ENCODE data around the gene NEK1. TPM values are rescaled to one million over a fixed set of nuclear protein-coding genes. Genes with fewer than 3 reads are reported as not detected.

NEK1 gene, protein sequence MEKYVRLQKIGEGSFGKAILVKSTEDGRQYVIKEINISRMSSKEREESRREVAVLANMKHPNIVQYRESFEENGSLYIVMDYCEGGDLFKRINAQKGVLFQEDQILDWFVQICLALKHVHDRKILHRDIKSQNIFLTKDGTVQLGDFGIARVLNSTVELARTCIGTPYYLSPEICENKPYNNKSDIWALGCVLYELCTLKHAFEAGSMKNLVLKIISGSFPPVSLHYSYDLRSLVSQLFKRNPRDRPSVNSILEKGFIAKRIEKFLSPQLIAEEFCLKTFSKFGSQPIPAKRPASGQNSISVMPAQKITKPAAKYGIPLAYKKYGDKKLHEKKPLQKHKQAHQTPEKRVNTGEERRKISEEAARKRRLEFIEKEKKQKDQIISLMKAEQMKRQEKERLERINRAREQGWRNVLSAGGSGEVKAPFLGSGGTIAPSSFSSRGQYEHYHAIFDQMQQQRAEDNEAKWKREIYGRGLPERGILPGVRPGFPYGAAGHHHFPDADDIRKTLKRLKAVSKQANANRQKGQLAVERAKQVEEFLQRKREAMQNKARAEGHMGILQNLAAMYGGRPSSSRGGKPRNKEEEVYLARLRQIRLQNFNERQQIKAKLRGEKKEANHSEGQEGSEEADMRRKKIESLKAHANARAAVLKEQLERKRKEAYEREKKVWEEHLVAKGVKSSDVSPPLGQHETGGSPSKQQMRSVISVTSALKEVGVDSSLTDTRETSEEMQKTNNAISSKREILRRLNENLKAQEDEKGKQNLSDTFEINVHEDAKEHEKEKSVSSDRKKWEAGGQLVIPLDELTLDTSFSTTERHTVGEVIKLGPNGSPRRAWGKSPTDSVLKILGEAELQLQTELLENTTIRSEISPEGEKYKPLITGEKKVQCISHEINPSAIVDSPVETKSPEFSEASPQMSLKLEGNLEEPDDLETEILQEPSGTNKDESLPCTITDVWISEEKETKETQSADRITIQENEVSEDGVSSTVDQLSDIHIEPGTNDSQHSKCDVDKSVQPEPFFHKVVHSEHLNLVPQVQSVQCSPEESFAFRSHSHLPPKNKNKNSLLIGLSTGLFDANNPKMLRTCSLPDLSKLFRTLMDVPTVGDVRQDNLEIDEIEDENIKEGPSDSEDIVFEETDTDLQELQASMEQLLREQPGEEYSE (N-terminal part only)
- 6.6 and 9.6 TPM in 2 replicates for total RNA-seq

DNA sequence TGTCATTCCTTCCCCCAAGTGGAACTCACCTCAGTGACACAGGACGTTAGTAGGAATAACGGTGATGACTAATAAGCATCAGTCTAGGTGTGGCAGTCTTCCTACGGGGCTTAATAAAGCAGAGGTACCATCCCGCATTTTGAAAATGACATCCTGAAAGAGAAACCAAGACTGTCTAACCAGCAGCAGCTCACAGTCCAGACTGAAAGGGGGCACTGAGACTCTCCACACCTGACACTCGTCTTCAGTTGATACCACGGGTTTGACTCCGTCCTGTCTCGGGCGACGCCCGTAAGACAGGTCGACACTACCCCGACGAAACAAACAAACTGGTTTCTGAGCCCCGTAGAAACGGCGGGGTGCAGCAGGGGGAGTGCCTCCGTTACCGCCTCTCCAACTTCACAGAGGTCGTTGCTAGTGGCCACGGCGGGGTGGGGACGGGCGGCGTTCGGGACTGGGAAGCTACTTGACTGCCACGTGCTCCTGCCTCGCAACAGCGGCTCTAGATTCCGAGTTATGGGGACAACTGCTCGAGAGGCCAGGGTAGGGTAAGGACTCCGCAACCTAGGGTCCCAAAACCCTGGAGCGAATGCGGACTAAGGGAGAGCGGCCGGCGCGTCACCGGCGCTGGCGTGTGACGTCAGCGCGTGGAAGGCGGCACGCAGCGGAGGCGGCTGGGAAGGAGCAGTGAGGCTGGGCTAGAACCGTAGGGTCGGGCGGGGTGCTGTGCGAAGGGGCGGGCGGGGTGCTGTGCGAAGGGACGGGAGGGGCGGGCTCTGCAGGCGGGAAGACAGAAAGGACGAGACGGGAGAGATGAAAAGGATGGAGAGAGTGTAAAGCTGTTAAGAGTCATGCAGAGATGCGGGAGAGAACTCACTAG is at the start of gene NEK1:
TSS of gene NEK1 (minus strand) at position 593 of the 880 bp plus-strand sequence. CDS start 9,953 bp downstream, outside the sequence.

DNA sequence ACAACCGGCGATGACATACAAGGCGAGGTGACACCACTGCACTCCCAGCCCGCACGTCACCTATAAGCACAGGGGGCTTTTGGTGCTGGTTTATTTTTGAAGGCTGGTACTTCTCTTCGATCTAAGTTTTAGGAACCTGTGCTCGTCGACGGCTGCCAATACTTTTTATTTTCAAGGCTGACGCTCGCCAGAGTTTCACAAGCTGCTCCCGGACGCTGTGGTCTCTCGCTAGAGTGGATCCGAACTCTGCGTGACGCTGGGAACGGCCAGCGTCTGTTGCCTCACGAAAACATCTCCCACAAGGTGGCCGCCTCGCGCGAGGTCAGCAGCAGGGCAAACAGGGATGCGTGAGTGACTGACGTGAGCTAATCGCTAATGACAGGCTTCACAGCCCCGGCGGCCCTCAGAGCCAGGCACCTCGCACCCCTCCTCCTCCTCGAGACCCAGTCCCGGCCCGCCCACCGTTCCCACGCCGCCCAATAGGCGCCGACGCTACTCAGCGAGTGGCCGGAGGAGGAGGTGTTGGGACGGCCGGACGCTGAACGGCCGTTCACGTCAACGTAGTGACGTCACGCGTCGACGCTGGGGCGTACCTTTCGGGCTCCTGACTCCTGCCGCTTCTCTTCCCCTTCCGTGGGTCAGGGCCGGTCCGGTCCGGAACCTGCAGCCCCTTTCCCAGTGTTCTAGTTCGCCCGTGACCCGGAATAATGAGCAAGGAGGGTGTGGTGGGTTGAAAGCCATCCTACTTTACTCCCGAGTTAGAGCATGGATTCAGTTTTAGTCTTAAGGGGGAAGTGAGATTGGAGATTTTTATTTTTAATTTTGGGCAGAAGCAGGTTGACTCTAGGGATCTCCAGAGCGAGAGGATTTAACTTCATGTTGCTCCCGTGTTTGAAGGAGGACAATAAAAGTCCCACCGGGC is 7.8 kb upstream of the NEK1 start, which contains the start of gene CLCN3:
TSS of gene CLCN3 (plus strand) at position 621 of the 922 bp plus-strand sequence. CDS start 15,351 bp downstream, outside the sequence.

Other genes with a start within 250 kb of the NEK1 start
- gene CLCN3, start 8.0 kb upstream of the NEK1 start, total RNA-seq, result 30.1 and 38.7 TPM in 2 replicates
- gene HPF1, start 145.4 kb upstream of the NEK1 start, total RNA-seq, result 19.0 and 23.9 TPM in 2 replicates

Data from subcutaneous preadipocyte (primary cell).